A549 (cell line): Measurements from ENCODE around the gene EML4. TPM values are rescaled to one million over a fixed set of nuclear protein-coding genes. Genes with fewer than 3 reads are reported as not detected.

Experiments
- ATAC-seq, 2 experiments: fragments of 200-7000 bp in 1 of 2; fragments of >200 bp in 1 of 2; cut with Nextera tagmentation in 1 of 2; cut with Tn5 transposase in 1 of 2; 3 replicates each; pipeline versions ENCODE4 v1.8.0 to v1.9.1; 2018 to 2020; ENCODE audit warnings: mild to moderate bottlenecking in 1 of 2, moderate library complexity in 1 of 2
- CTCF ChIA-PET: fragments of 300-600 bp; sonication (Branson Sonifier 250); formaldehyde crosslinking; extraction: SDS; loops from one replicate; lab custom pipeline; 2021; ENCODE audit warnings: antibody characterized with exemption, inconsistent platforms; lab: Yijun Ruan, JAX
- POLR2A ChIA-PET: fragments of 350-600 bp; formaldehyde crosslinking; extraction: SDS; loops from one replicate; lab custom pipeline; 2021; ENCODE audit warnings: antibody characterized with exemption, inconsistent platforms; lab: Yijun Ruan, JAX
- DNase-seq, 2 experiments: peaks; one replicate each; pipeline versions ENCODE4 v3.0.0 to v3.0.0-alpha.2; 2011 to 2016; ENCODE audit warnings: low read depth in 1 of 2, low spot score in 1 of 2
- FAIRE-seq: peaks from 2 replicates; lab custom pipeline; 2011; peaks lifted over from hg19 to GRCh38; lab: Jason Lieb, UNC
- H3K27ac ChIP-seq, 2 experiments: fragments of >200 bp; sonication (Bioruptor Twin); formaldehyde crosslinking; 3 replicates each; pipeline ENCODE4 v1.5.1; 2016 to 2017
- H3K4me1 ChIP-seq: fragments of >200 bp; sonication (Bioruptor Twin); formaldehyde crosslinking; 3 replicates; pipeline ENCODE4 v1.6.1; 2016
- H3K4me2 ChIP-seq: fragments of >200 bp; sonication (Bioruptor Twin); formaldehyde crosslinking; 3 replicates; pipeline ENCODE4 v1.6.1; 2016
- H3K4me3 ChIP-seq: fragments of >200 bp; sonication (Bioruptor Twin); formaldehyde crosslinking; 3 replicates; pipeline ENCODE4 v1.5.1; 2016
- H3K9me3 ChIP-seq: fragments of >200 bp; sonication (Bioruptor Twin); formaldehyde crosslinking; 3 replicates; pipeline ENCODE4 v1.6.1; 2016
- ATOH8 ChIP-seq: fragments of 250-450 bp; sonication (Bioruptor Pico); IDR thresholded peaks from 2 replicates; pipeline ENCODE4 v1.5.0; 2020; ENCODE audit warnings: low read depth, mild to moderate bottlenecking, moderate library complexity
- CBX2 ChIP-seq: fragments of 200-600 bp; sonication (generic); IDR thresholded peaks from 2 replicates; pipeline ENCODE4 v1.6.1; 2016; ENCODE audit warnings: low read depth, mild to moderate bottlenecking, borderline replicate concordance
- CBX8 ChIP-seq: fragments of 200-600 bp; sonication (generic); IDR thresholded peaks from 2 replicates; pipeline ENCODE4 v1.6.1; 2016
- CEBPB ChIP-seq, 2 experiments: fragments of >200 bp in 1 of 2; sonication (Bioruptor Twin) in 1 of 2; formaldehyde crosslinking in 1 of 2; IDR thresholded peaks; 2 replicates each; pipeline ENCODE4 v1.6.1; 2012 to 2016
- E2F6 ChIP-seq: IDR thresholded peaks from 2 replicates; pipeline ENCODE4 v1.6.1; 2012; ENCODE audit warnings: low read depth, borderline replicate concordance
- EHMT2 ChIP-seq: fragments of 200-600 bp; sonication (generic); IDR thresholded peaks from 2 replicates; pipeline ENCODE4 v1.6.1; 2016; ENCODE audit warnings: antibody characterized with exemption, low read depth, mild to moderate bottlenecking, moderate library complexity
- EP300 ChIP-seq, 2 experiments: fragments of >200 bp; sonication (Bioruptor Twin); formaldehyde crosslinking; IDR thresholded peaks; 2 replicates in 1 of 2; 3 replicates in 1 of 2; pipeline ENCODE4 v1.6.1; 2016 to 2017
- FOSB ChIP-seq: fragments of 250-450 bp; sonication (Bioruptor Pico); IDR thresholded peaks from 2 replicates; pipeline ENCODE4 v1.5.0; 2020; ENCODE audit warnings: mild to moderate bottlenecking, moderate library complexity
- FOSL2 ChIP-seq, 2 experiments: fragments of 450-650 bp in 1 of 2; fragments of >200 bp in 1 of 2; sonication (Bioruptor Twin) in 1 of 2; formaldehyde crosslinking; IDR thresholded peaks; 2 replicates each; pipeline versions ENCODE4 v1.5.0 to v1.6.1; 2016 to 2020; ENCODE audit warnings: mild to moderate bottlenecking in 1 of 2, moderate library complexity in 1 of 2
- FOXS1 ChIP-seq: fragments of 250-450 bp; sonication (Bioruptor Pico); IDR thresholded peaks from 2 replicates; pipeline ENCODE4 v1.5.0; 2020; ENCODE audit warnings: mild to moderate bottlenecking, moderate library complexity
- HDAC2 ChIP-seq: fragments of 200-600 bp; sonication (generic); IDR thresholded peaks from 2 replicates; pipeline ENCODE4 v1.6.1; 2016
- HES2 ChIP-seq: fragments of >200 bp; sonication (Bioruptor Twin); formaldehyde crosslinking; IDR thresholded peaks from 2 replicates; pipeline ENCODE4 v1.6.1; 2016
- HOXA7 ChIP-seq: fragments of 250-450 bp; sonication (Bioruptor Pico); IDR thresholded peaks from 2 replicates; pipeline ENCODE4 v1.5.0; 2020; ENCODE audit warnings: mild to moderate bottlenecking, moderate library complexity
- HOXB5 ChIP-seq: fragments of 250-450 bp; sonication (Bioruptor Pico); IDR thresholded peaks from 2 replicates; pipeline ENCODE4 v1.5.0; 2020; ENCODE audit warnings: mild to moderate bottlenecking, moderate library complexity
- JUNB ChIP-seq: fragments of >200 bp; sonication (Bioruptor Twin); formaldehyde crosslinking; IDR thresholded peaks from 2 replicates; pipeline ENCODE4 v1.6.1; 2016
- KDM1A ChIP-seq: fragments of 200-600 bp; sonication (generic); IDR thresholded peaks from 2 replicates; pipeline ENCODE4 v1.6.1; 2016; ENCODE audit warnings: low read depth, mild to moderate bottlenecking
- MAFK ChIP-seq: fragments of 450-650 bp; IDR thresholded peaks from 2 replicates; pipeline ENCODE4 v1.6.1; 2014; ENCODE audit not compliant: partially characterized antibody
- MAX ChIP-seq: IDR thresholded peaks from 2 replicates; pipeline ENCODE4 v1.6.1; 2012
- NR3C1 ChIP-seq: fragments of >200 bp; sonication (Bioruptor Twin); formaldehyde crosslinking; IDR thresholded peaks from 3 replicates; pipeline ENCODE4 v1.6.1; 2017
- PHF8 ChIP-seq: fragments of 200-600 bp; sonication (generic); IDR thresholded peaks from 2 replicates; pipeline ENCODE4 v1.6.1; 2016; ENCODE audit warnings: low read depth, mild to moderate bottlenecking, antibody characterized with exemption, moderate library complexity, borderline replicate concordance
- POLR2A ChIP-seq: IDR thresholded peaks from 2 replicates; pipeline ENCODE4 v1.6.1; 2012; ENCODE audit warnings: mild to moderate bottlenecking, low read length
- RAD21 ChIP-seq, 2 experiments: fragments of >200 bp in 1 of 2; sonication (Bioruptor Twin) in 1 of 2; formaldehyde crosslinking in 1 of 2; IDR thresholded peaks in 1 of 2; conservative IDR thresholded peaks in 1 of 2; 2 replicates in 1 of 2; 3 replicates in 1 of 2; pipeline ENCODE4 v1.6.1; 2012 to 2018; ENCODE audit warnings: inconsistent platforms in 1 of 2
- TFCP2L1 ChIP-seq: fragments of 250-450 bp; sonication (Bioruptor Pico); IDR thresholded peaks from 2 replicates; pipeline ENCODE4 v1.5.0; 2021; ENCODE audit warnings: mild to moderate bottlenecking
- ZNF302 ChIP-seq: fragments of 250-450 bp; sonication (Bioruptor Pico); IDR thresholded peaks from 2 replicates; pipeline ENCODE4 v1.9.0; 2021; ENCODE audit warnings: inconsistent platforms, mild to moderate bottlenecking, moderate library complexity
- WGBS: methylation state at CpG from one replicate; pipeline ENCODE4 v1.1.6; 2017; ENCODE audit errors: missing lambda C conversion rate; 5-methylcytosine and 5-hydroxymethylcytosine counted together
- polyA plus RNA-seq, 4 experiments: library from polyadenylated mRNA; depleted of rRNA in 3 of 4; stranded (reverse); fragments of >200 nt; fragmentation: RNase III in 1 of 4; extraction: RNeasy Plus Mini Kit Qiagen cat#74134 plus additional on column Dnase treatment in 1 of 4; gene quantifications; 2 replicates in 3 of 4; 3 replicates in 1 of 4; pipeline ENCODE4 v1.2.3, GENCODE V29; 2011 to 2017

The EML4 gene
- polyA plus RNA-seq, 2 of the 4 experiments (the other 2 are of a cell fraction) = 34.6 to 130 TPM

- TF ChIP-seq HOXB5 (CRISPR knock-in tag) = no peak
- TF ChIP-seq ZNF302 (CRISPR knock-in tag) = no peak
- TF ChIP-seq TFCP2L1 = no peak
- TF ChIP-seq RAD21 (conservative IDR thresholded peaks at IDR 0.05 in 1 of 2, IDR thresholded peaks at IDR 0.05 in 1 of 2) = no peak
- TF ChIP-seq, all 56 proteins: peak for 0
- ChIA-PET POLR2A (no interaction called here), CTCF (no interaction called here)
- H3K4me1 ChIP-seq = peaks cover under 1% of the 10 kb centered on the region; the same call in 1 of the 3 replicates
- DNase-seq (no peak), ATAC-seq (no peak), FAIRE-seq (no peak)
- no peak overlapping the region for H3K4me3 ChIP-seq
- no peak overlapping the region for H3K4me2 ChIP-seq
- 91% methylated on average over 8 of the region's 8 CpGs for WGBS
- H3K27ac ChIP-seq = no peak overlapping the region
- no peaks in the 10 kb centered on the region for H3K9me3 ChIP-seq
These were observed 179.1 kb downstream of the EML4 start for GRCh38 chr2:42348113-42348805.

GRCh38 chr2:42350434-42351063 is 181.4 kb downstream of the EML4 start:
- Histone ChIP-seq H3K4me3 (no peak overlapping the region), H3K4me1 (no peaks in the 10 kb centered on the region), H3K4me2 (no peak overlapping the region), H3K27ac (no peak overlapping the region), H3K9me3 (no peaks in the 10 kb centered on the region)
- TF ChIP-seq POLR2A = no peak
- TF ChIP-seq CBX8 = no peak
- no peak for TF ChIP-seq NR3C1
- no peak for TF ChIP-seq MAFK
- no peak for TF ChIP-seq FOSB (CRISPR knock-in tag)
- TF ChIP-seq EP300 (IDR thresholded peaks at IDR 0.05) = no peak
- no peak for TF ChIP-seq CBX2
- TF ChIP-seq KDM1A = no peak
- no peak for TF ChIP-seq EHMT2
- TF ChIP-seq FOXS1 = no peak
- no peak for TF ChIP-seq E2F6
- TF ChIP-seq ATOH8 (CRISPR knock-in tag) = no peak
- no peak for TF ChIP-seq MAX
- TF ChIP-seq HES2 = no peak
- TF ChIP-seq CEBPB (IDR thresholded peaks at IDR 0.05) = no peak
- TF ChIP-seq PHF8 = no peak
- TF ChIP-seq JUNB = no peak
- no peak for TF ChIP-seq HOXA7 (CRISPR knock-in tag)
- TF ChIP-seq HDAC2 = no peak
- ChIA-PET CTCF (interaction anchor here (1.4 to 2.8 kb wide), 3 partner anchors 9 to 264 kb away, joined by 4 to 9 read pairs (median 5); no protein-coding TSS in a partner anchor), POLR2A (no interaction called here)
- FAIRE-seq (no peak), ATAC-seq (no peak), DNase-seq (no peak)
- 79% methylated on average over 3 of the region's 3 CpGs for WGBS

- Histone ChIP-seq H3K27ac (no peak overlapping the region), H3K4me1 (no peaks in the 10 kb centered on the region), H3K4me3 (no peak overlapping the region), H3K4me2 (no peak overlapping the region), H3K9me3 (no peaks in the 10 kb centered on the region)
- no peak for TF ChIP-seq FOSL2 (IDR thresholded peaks at IDR 0.05)
- no peak for TF ChIP-seq FOSL2 (CRISPR knock-in tag; IDR thresholded peaks at IDR 0.05)
- TF ChIP-seq MAFK = no peak
- TF ChIP-seq ATOH8 (CRISPR knock-in tag) = no peak
- TF ChIP-seq FOSB (CRISPR knock-in tag) = no peak
- no peak for ATAC-seq
- 94% methylated on average over 5 of the region's 5 CpGs for WGBS
- POLR2A ChIA-PET = no interaction called here
- no peak for FAIRE-seq
- CTCF ChIA-PET = interaction anchor here (1.4 to 2.8 kb wide), 4 partner anchors 9 to 265 kb away, joined by 4 to 9 read pairs (median 6); partner anchors contain the start of gene COX7A2L
- DNase-seq = no peak
These were observed 182.7 kb downstream of the EML4 start for GRCh38 chr2:42351864-42352263.
